Endothelial cell of umbilical vein (primary cell): ENCODE results near the gene ASGR1. TPM values are rescaled to one million over a fixed set of nuclear protein-coding genes. Genes with fewer than 3 reads are reported as not detected.
A peak's percentile ranks its signal among the peaks of the same experiment; 100 is the strongest.

Source experiments
- BruUV-seq: library from RNA; stranded (reverse); fragments of 400-500 nt; replicated peaks from 2 replicates; lab custom pipeline; 2021; lab: Mats Ljungman, UMichigan
- CTCF ChIA-PET: fragments of 300-600, 350-600 bp; sonication (Branson Sonifier 250); formaldehyde crosslinking; loops from one replicate; lab custom pipeline; 2021; ENCODE audit warnings: antibody characterized with exemption, inconsistent platforms; lab: Charles Lee
- POLR2A ChIA-PET: fragments of 300-600, 350-600 bp; sonication (Branson Sonifier 250); formaldehyde crosslinking; loops from one replicate; lab custom pipeline; 2021; ENCODE audit warnings: antibody characterized with exemption, inconsistent platforms; lab: Charles Lee
- DNase-seq: peaks from one replicate; pipeline ENCODE4 v3.0.0-alpha.2; 2011; ENCODE audit warnings: low read depth, low spot score
- FAIRE-seq: peaks from 2 replicates; lab custom pipeline; 2011; peaks lifted over from hg19 to GRCh38; lab: Jason Lieb, UNC
- H2AFZ ChIP-seq: 2 replicates; pipeline ENCODE4 v1.6.0; 2012; ENCODE audit warnings: low read depth, low read length, control low read depth, inconsistent platforms
- H3K27ac ChIP-seq: 2 replicates; pipeline ENCODE4 v1.5.1; 2011; ENCODE audit warnings: low read depth, mild to moderate bottlenecking, control low read depth, low read length, moderate library complexity; ENCODE audit not compliant: insufficient read depth
- H3K27me3 ChIP-seq, 2 experiments: 2 replicates each; pipeline versions ENCODE4 v1.6.0 to v1.6.1; 2011; ENCODE audit warnings: low read length in 2 of 2, mixed read lengths in 1 of 2; ENCODE audit not compliant: control insufficient read depth in 2 of 2, insufficient read depth in 2 of 2
- H3K36me3 ChIP-seq, 2 experiments: 2 replicates in 1 of 2; 3 replicates in 1 of 2; pipeline ENCODE4 v1.5.1; 2011; ENCODE audit warnings: low read length in 2 of 2, mild to moderate bottlenecking in 1 of 2, moderate library complexity in 1 of 2; ENCODE audit not compliant: control insufficient read depth in 2 of 2, insufficient read depth in 2 of 2; ENCODE audit errors: extremely low read depth in 1 of 2
- H3K4me1 ChIP-seq: 3 replicates; pipeline ENCODE4 v1.5.1; 2011; ENCODE audit warnings: mild to moderate bottlenecking, low read length; ENCODE audit not compliant: control insufficient read depth, insufficient read depth; ENCODE audit errors: extremely low read depth
- H3K4me2 ChIP-seq: 2 replicates; pipeline ENCODE4 v1.6.1; 2011; ENCODE audit warnings: low read length, control low read depth, mixed read lengths; ENCODE audit not compliant: insufficient read depth
- H3K4me3 ChIP-seq, 3 experiments: fragments of 200-600 bp in 1 of 3; sonication (generic), shearing (Covaris generic) in 1 of 3; replicated peaks in 1 of 3; 2 replicates each; pipeline ENCODE4 v1.5.1; 2011 to 2016; ENCODE audit warnings: control low read depth in 3 of 3, low read length in 3 of 3, mild to moderate bottlenecking in 2 of 3, inconsistent platforms in 1 of 3, low read depth in 1 of 3, moderate library complexity in 1 of 3; ENCODE audit not compliant: insufficient read depth in 1 of 3
- H3K79me2 ChIP-seq: 2 replicates; pipeline ENCODE4 v1.6.0; 2012; ENCODE audit warnings: low read length, inconsistent platforms; ENCODE audit not compliant: control insufficient read depth, insufficient read depth
- H3K9ac ChIP-seq: replicated peaks from 2 replicates; pipeline ENCODE3; 2011; ENCODE audit warnings: low read length, control low read depth; ENCODE audit not compliant: insufficient read depth; ENCODE audit errors: extremely low read depth
- H3K9me1 ChIP-seq: replicated peaks from 3 replicates; pipeline ENCODE4 v1.6.0; 2011; ENCODE audit warnings: mild to moderate bottlenecking, low read length; ENCODE audit not compliant: control insufficient read depth, insufficient read depth; ENCODE audit errors: extremely low read depth
- H3K9me3 ChIP-seq: replicated peaks from 2 replicates; pipeline ENCODE4 v1.5.1; 2012; ENCODE audit warnings: low read length, inconsistent platforms; ENCODE audit not compliant: control insufficient read depth, insufficient read depth
- H4K20me1 ChIP-seq: replicated peaks from 2 replicates; pipeline ENCODE3; 2011; ENCODE audit warnings: mild to moderate bottlenecking, low read length; ENCODE audit not compliant: control insufficient read depth, insufficient read depth; ENCODE audit errors: extremely low read depth
- EZH2 ChIP-seq: IDR thresholded peaks from 2 replicates; pipeline ENCODE4 v1.6.1; 2012; ENCODE audit warnings: borderline replicate concordance, low read depth, mild to moderate bottlenecking, moderate library complexity, low read length, inconsistent platforms; ENCODE audit not compliant: severe bottlenecking
- FOS ChIP-seq: IDR thresholded peaks from 2 replicates; pipeline ENCODE4 v1.6.1; 2011; ENCODE audit warnings: mild to moderate bottlenecking, low read length, moderate library complexity, borderline replicate concordance; ENCODE audit not compliant: insufficient read depth
- GATA2 ChIP-seq: IDR thresholded peaks from 2 replicates; pipeline ENCODE4 v1.7.0; 2011; ENCODE audit warnings: low read depth, mild to moderate bottlenecking, moderate library complexity, mixed read lengths, low read length; ENCODE audit not compliant: insufficient read length, insufficient read depth
- JUN ChIP-seq: IDR thresholded peaks from 2 replicates; pipeline ENCODE4 v1.6.1; 2011; ENCODE audit warnings: borderline replicate concordance, low read depth; ENCODE audit not compliant: insufficient read length, insufficient read depth
- MAX ChIP-seq: IDR thresholded peaks from 2 replicates; pipeline ENCODE4 v1.6.1; 2011; ENCODE audit not compliant: insufficient read depth, insufficient read length
- MYC ChIP-seq: IDR thresholded peaks from one replicate; pipeline ENCODE4 v1.6.1; 2011; ENCODE audit warnings: mild to moderate bottlenecking, low read depth, low read length
- POLR2A ChIP-seq: IDR thresholded peaks from 2 replicates; pipeline ENCODE4 v1.6.1; 2012; ENCODE audit warnings: low read depth, mild to moderate bottlenecking, control low read depth, low read length
- POLR2AphosphoS5 ChIP-seq: IDR thresholded peaks from 2 replicates; pipeline ENCODE4 v1.6.1; 2012; ENCODE audit warnings: low read depth, mild to moderate bottlenecking, control low read depth, low read length, moderate library complexity; ENCODE audit not compliant: insufficient read depth
- dilution Hi-C: fragments of 300-500 bp; cut with MboI; formaldehyde crosslinking; loops from one replicate; pipeline ENCODE4 v1.15.0; 2019; ENCODE audit warnings: low sequenced_read_pairs; ENCODE audit not compliant: extremely low pct_ligation_motif_present
- intact Hi-C: fragments of 100-400 bp; cut with micrococcal nuclease; formaldehyde crosslinking; loops from one replicate; pipeline ENCODE4 v1.10.0; 2022
- polyA plus RNA-seq, 4 experiments: library from polyadenylated mRNA; depleted of rRNA in 3 of 4; stranded (reverse) in 3 of 4; unstranded in 1 of 4; fragments of >200 nt; gene quantifications; 2 replicates each; pipeline versions ENCODE4 v1.2.1 to v1.2.3, GENCODE V29; 2011 to 2012; ENCODE audit warnings: missing spikeins in 1 of 4
- total RNA-seq: library from RNA; stranded (reverse); gene quantifications from 2 replicates; pipeline ENCODE4 v1.2.3, GENCODE V29; 2021
- TF ChIP-seq, protein P1 (sequence below), 2 donors: IDR thresholded peaks; 1 replicate in 1 of 2; 2 replicates in 1 of 2; pipeline ENCODE4 v1.5.1; 2011; ENCODE audit warnings: low read length in 2 of 2, mild to moderate bottlenecking in 2 of 2, moderate library complexity in 2 of 2, control low read depth in 1 of 2, inconsistent platforms in 1 of 2, low read depth in 1 of 2; ENCODE audit not compliant: insufficient read depth in 1 of 2; ENCODE audit errors: extremely low read depth in 1 of 2

The ASGR1 gene
- total and polyA plus RNA-seq, 2 donors (not counting 3 experiments of a cell fraction or from before 2014, with no cell fraction given), result 10.2 to 12.5 TPM

DNA sequence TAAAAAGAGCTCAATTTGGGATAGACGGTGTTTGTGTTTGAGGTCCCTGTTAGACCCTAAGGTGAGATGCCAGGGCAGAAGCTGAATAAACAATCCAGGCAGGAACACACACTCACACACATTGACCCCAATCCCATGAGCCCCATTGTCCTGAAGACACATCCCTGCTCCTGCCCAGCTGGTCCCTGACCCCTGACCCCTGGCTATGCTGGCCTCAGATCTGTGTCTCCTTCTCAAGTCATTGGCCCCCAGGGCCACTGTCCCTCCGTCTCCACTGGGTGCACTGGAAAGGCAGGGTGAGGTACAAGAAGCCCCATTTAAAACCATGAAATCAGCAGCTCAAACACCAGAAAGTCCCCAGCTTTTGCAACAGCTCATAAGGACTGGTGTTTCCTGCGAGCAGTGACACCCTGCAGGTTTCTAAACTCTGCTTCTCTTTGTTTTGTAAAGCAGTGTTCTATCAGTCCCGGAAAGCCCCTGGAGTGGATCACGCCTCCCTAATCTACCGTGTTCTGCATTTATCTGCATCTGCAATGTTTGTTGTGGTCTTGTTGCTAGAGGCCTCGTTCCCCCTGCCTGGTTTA, 46.6 kb downstream of the ASGR1 start:
- Histone ChIP-seq H3K9ac (peak overlapping the region; percentile 11), H3K9me3 (no peaks in the 10 kb centered on the region), H3K9me1 (no peaks in the 10 kb centered on the region), H3K36me3 (no peaks in the 10 kb centered on the region), H3K27me3 (no peaks in the 10 kb centered on the region), H2AFZ (peak overlapping the region; percentile 59), H3K4me2 (no peak overlapping the region), H4K20me1 (no peaks in the 10 kb centered on the region), H3K4me1 (peaks cover 28% of the 10 kb centered on the region), H3K4me3 (no peak overlapping the region), H3K27ac (peak overlapping the region; percentile 69), H3K79me2 (no peaks in the 10 kb centered on the region)
- dilution Hi-C loops (no loop called here), intact Hi-C loops (loop anchor here (1.0 kb wide), 1 partner anchor 72 kb away; no protein-coding TSS in a partner anchor)
- ChIA-PET POLR2A (interaction anchor here (0.8 to 1.0 kb wide), 2 partner anchors 42 to 74 kb away, joined by 4 read pairs; no protein-coding TSS in a partner anchor), CTCF (interaction anchor here (0.6 to 10.9 kb wide), 15 partner anchors 9 to 222 kb away, joined by 3 to 223 read pairs (median 5); no protein-coding TSS in a partner anchor)
- FAIRE-seq, result peak; percentile 76
- TF ChIP-seq, protein P1, sequence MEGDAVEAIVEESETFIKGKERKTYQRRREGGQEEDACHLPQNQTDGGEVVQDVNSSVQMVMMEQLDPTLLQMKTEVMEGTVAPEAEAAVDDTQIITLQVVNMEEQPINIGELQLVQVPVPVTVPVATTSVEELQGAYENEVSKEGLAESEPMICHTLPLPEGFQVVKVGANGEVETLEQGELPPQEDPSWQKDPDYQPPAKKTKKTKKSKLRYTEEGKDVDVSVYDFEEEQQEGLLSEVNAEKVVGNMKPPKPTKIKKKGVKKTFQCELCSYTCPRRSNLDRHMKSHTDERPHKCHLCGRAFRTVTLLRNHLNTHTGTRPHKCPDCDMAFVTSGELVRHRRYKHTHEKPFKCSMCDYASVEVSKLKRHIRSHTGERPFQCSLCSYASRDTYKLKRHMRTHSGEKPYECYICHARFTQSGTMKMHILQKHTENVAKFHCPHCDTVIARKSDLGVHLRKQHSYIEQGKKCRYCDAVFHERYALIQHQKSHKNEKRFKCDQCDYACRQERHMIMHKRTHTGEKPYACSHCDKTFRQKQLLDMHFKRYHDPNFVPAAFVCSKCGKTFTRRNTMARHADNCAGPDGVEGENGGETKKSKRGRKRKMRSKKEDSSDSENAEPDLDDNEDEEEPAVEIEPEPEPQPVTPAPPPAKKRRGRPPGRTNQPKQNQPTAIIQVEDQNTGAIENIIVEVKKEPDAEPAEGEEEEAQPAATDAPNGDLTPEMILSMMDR (IDR thresholded peaks at IDR 0.05; ENCODE audit: extremely low read depth in 1 of 2, insufficient read depth in 1 of 2, low read depth in 1 of 2, low read length in 2 of 2), result no peak
- TF ChIP-seq POLR2A (no peak), POLR2AphosphoS5 (peak; percentile 42), GATA2 (no peak), MYC (no peak), JUN (peak; percentile 14), MAX (no peak), EZH2 (no peak), FOS (no peak)
- DNase-seq, result peak; percentile 83
- no TSS peak for BruUV-seq
